ENCODE measurements around the gene THADA.

THADA gene

GRCh38 chr2:43509886-43510285, 86.0 kb downstream of the THADA start:
- DNase-seq (ENCODE audit: low read depth), result no peak

GRCh38 chr2:43508209-43508608, 87.6 kb downstream of the THADA start:
- DNase-seq (ENCODE audit: low read depth), result no peak

GRCh38 chr2:43507137-43507536, 88.7 kb downstream of the THADA start:
- no peak for DNase-seq (ENCODE audit: low read depth)

GRCh38 chr2:43495727-43496126, 100.1 kb downstream of the THADA start:
- no peak for DNase-seq (ENCODE audit: low read depth)

- DNase-seq (ENCODE audit: low read depth), result no peak
Observed at GRCh38 chr2:43493954-43494353, 101.9 kb downstream of the THADA start.

- no peak for DNase-seq (ENCODE audit: low read depth)
Observed at GRCh38 chr2:43491065-43491639, 104.7 kb downstream of the THADA start.

GRCh38 chr2:43490252-43490786, 105.5 kb downstream of the THADA start:
- DNase-seq (ENCODE audit: low read depth), result no peak

GRCh38 chr2:43488737-43489136, 107.1 kb downstream of the THADA start:
- no peak for DNase-seq (ENCODE audit: low read depth)

GRCh38 chr2:43486603-43487002, 109.2 kb downstream of the THADA start:
- no peak for DNase-seq (ENCODE audit: low read depth)

- no peak for DNase-seq (ENCODE audit: low read depth)
Observed at GRCh38 chr2:43484323-43484930, 111.4 kb downstream of the THADA start.

- no peak for DNase-seq (ENCODE audit: low read depth)
Observed at GRCh38 chr2:43482961-43483360, 112.9 kb downstream of the THADA start.

- no peak for DNase-seq (ENCODE audit: low read depth)
Observed at GRCh38 chr2:43481927-43482542, 113.8 kb downstream of the THADA start.

- DNase-seq (ENCODE audit: low read depth), result no peak
Observed at GRCh38 chr2:43480874-43481273, 115.0 kb downstream of the THADA start.

- no peak for DNase-seq (ENCODE audit: low read depth)
Observed at GRCh38 chr2:43478412-43479086, 117.3 kb downstream of the THADA start.

- DNase-seq (ENCODE audit: low read depth), result no peak
Observed at GRCh38 chr2:43475922-43476321, 119.9 kb downstream of the THADA start.

- DNase-seq (ENCODE audit: low read depth), result no peak
Observed at GRCh38 chr2:43475137-43475846, 120.5 kb downstream of the THADA start.

GRCh38 chr2:43474273-43474672, 121.6 kb downstream of the THADA start:
- DNase-seq (ENCODE audit: low read depth), result no peak

GRCh38 chr2:43473767-43474166, 122.1 kb downstream of the THADA start:
- DNase-seq (ENCODE audit: low read depth), result no peak

- DNase-seq (ENCODE audit: low read depth), result no peak
Observed at GRCh38 chr2:43472527-43473194, 123.2 kb downstream of the THADA start.

GRCh38 chr2:43469713-43470112, 126.1 kb downstream of the THADA start:
- DNase-seq (ENCODE audit: low read depth), result no peak

- DNase-seq (ENCODE audit: low read depth), result no peak
Observed at GRCh38 chr2:43469094-43469493, 126.7 kb downstream of the THADA start.

GRCh38 chr2:43467891-43468290, 127.9 kb downstream of the THADA start:
- no peak for DNase-seq (ENCODE audit: low read depth)
